ENCODE results near the gene NMT1. TPM values are rescaled to one million over a fixed set of nuclear protein-coding genes. Genes with fewer than 3 reads are reported as not detected.
"Not testable (repeated sequence)": the region's sequence is repeated elsewhere in the genome, so short reads cannot be mapped to it uniquely, and the experiment has no call there.

The NMT1 gene
- total and polyA plus RNA-seq, 9 donors = 34.0 to 49.1 (median 37.9) TPM

GRCh38 chr17:45050481-45051059 lies 10.5 kb upstream of the NMT1 start:
- peak overlapping the region; percentile 76 for H3K4me3 ChIP-seq (ENCODE audit: low read length)
- no peaks in the 10 kb centered on the region for H3K9me3 ChIP-seq (replicated peaks; ENCODE audit: control insufficient read depth, low read depth, low read length)
- no peak for DNase-seq
- peaks cover 9% of the 10 kb centered on the region for H3K36me3 ChIP-seq (ENCODE audit: control insufficient read depth, insufficient read depth, low read length)
- WGBS (ENCODE audit: insufficient coverage) = 0% methylated on average over 4 of the region's 14 CpGs
- H3K27ac ChIP-seq (ENCODE audit: low read length) = peak overlapping the region; percentile 98
- no peaks in the 10 kb centered on the region for H3K27me3 ChIP-seq (ENCODE audit: control insufficient read depth, insufficient read depth, low read length)
- H3K4me1 ChIP-seq (ENCODE audit: control insufficient read depth, insufficient read depth, low read length) = peaks cover 7% of the 10 kb centered on the region

- peak within 1 kb of the TSS; percentile 76 for H3K4me3 ChIP-seq (ENCODE audit: low read length)
- peaks cover 11% of the 10 kb centered on the region for H3K36me3 ChIP-seq (ENCODE audit: control insufficient read depth, insufficient read depth, low read length)
- peak within 1 kb of the TSS; percentile 98 for H3K27ac ChIP-seq (ENCODE audit: low read length)
- H3K4me1 ChIP-seq (ENCODE audit: control insufficient read depth, insufficient read depth, low read length) = peaks cover 7% of the 10 kb centered on the region
- WGBS (ENCODE audit: insufficient coverage) = under 1% methylated on average over 44 of the region's 56 CpGs
- no peaks in the 10 kb centered on the region for H3K27me3 ChIP-seq (ENCODE audit: control insufficient read depth, insufficient read depth, low read length)
- peak; percentile 99 for DNase-seq
- no peaks in the 10 kb centered on the region for H3K9me3 ChIP-seq (replicated peaks; ENCODE audit: control insufficient read depth, low read depth, low read length)
Measured at GRCh38 chr17:45051060-45051719, 9.9 kb upstream of the NMT1 start, which contains the start of gene DCAKD. Gene DCAKD, minus strand, starts transcription at chr17:45051632. Its CDS starts 16,747 bp downstream, at chr17:45034885.

- H3K4me3 ChIP-seq (ENCODE audit: low read length) = peak overlapping the region; percentile 53
- not testable (repeated sequence) for DNase-seq; H3K27ac ChIP-seq (ENCODE audit: low read length); H3K36me3 ChIP-seq (ENCODE audit: control insufficient read depth, insufficient read depth, low read length); H3K9me3 ChIP-seq (replicated peaks; ENCODE audit: control insufficient read depth, low read depth, low read length); H3K27me3 ChIP-seq (ENCODE audit: control insufficient read depth, insufficient read depth, low read length); H3K4me1 ChIP-seq (ENCODE audit: control insufficient read depth, insufficient read depth, low read length)
- WGBS (ENCODE audit: insufficient coverage) = no CpG with 5 or more reads among the region's 54 CpGs
Measured at GRCh38 chr17:45051720-45052051, 9.4 kb upstream of the NMT1 start.

GRCh38 chr17:45052052-45052772 lies 8.9 kb upstream of the NMT1 start:
- Histone ChIP-seq H3K27me3 (ENCODE audit: control insufficient read depth, insufficient read depth, low read length) (no peaks in the 10 kb centered on the region), H3K36me3 (ENCODE audit: control insufficient read depth, insufficient read depth, low read length) (peaks cover 7% of the 10 kb centered on the region), H3K9me3 (replicated peaks; ENCODE audit: control insufficient read depth, low read depth, low read length) (no peaks in the 10 kb centered on the region), H3K4me1 (ENCODE audit: control insufficient read depth, insufficient read depth, low read length) (peaks cover 7% of the 10 kb centered on the region), H3K4me3 (ENCODE audit: low read length) (peak overlapping the region; percentile 53), H3K27ac (ENCODE audit: low read length) (peak overlapping the region; percentile 85)
- DNase-seq = peak; percentile 52
- 14% methylated on average over 10 of the region's 36 CpGs for WGBS (ENCODE audit: insufficient coverage)

GRCh38 chr17:45060382-45060796 lies 728 bp upstream of the NMT1 start:
- peaks cover 15% of the 10 kb centered on the region for H3K4me1 ChIP-seq (ENCODE audit: control insufficient read depth, insufficient read depth, low read length)
- peak overlapping the region; percentile 91 for H3K4me3 ChIP-seq (ENCODE audit: low read length)
- WGBS (ENCODE audit: insufficient coverage) = 7% methylated on average over 15 of the region's 15 CpGs
- DNase-seq = no peak
- H3K27ac ChIP-seq (ENCODE audit: low read length) = peak overlapping the region; percentile 92
- no peaks in the 10 kb centered on the region for H3K27me3 ChIP-seq (ENCODE audit: control insufficient read depth, insufficient read depth, low read length)
- peaks cover 4% of the 10 kb centered on the region for H3K36me3 ChIP-seq (ENCODE audit: control insufficient read depth, insufficient read depth, low read length)
- no peaks in the 10 kb centered on the region for H3K9me3 ChIP-seq (replicated peaks; ENCODE audit: control insufficient read depth, low read depth, low read length)

- Histone ChIP-seq H3K27ac (ENCODE audit: low read length) (peak overlapping the region; percentile 96), H3K36me3 (ENCODE audit: control insufficient read depth, insufficient read depth, low read length) (no peaks in the 10 kb centered on the region), H3K4me3 (ENCODE audit: low read length) (peak overlapping the region; percentile 91), H3K4me1 (ENCODE audit: control insufficient read depth, insufficient read depth, low read length) (peaks cover 15% of the 10 kb centered on the region), H3K27me3 (ENCODE audit: control insufficient read depth, insufficient read depth, low read length) (no peaks in the 10 kb centered on the region), H3K9me3 (replicated peaks; ENCODE audit: control insufficient read depth, low read depth, low read length) (no peaks in the 10 kb centered on the region)
- no peak for DNase-seq
- no CpG with 5 or more reads among the region's 15 CpGs for WGBS (ENCODE audit: insufficient coverage)
Measured at GRCh38 chr17:45061606-45062205, 589 bp downstream of the NMT1 start.

- no peak overlapping the region for H3K4me3 ChIP-seq (ENCODE audit: low read length)
- H3K27me3 ChIP-seq (ENCODE audit: control insufficient read depth, insufficient read depth, low read length) = no peaks in the 10 kb centered on the region
- no peak overlapping the region for H3K27ac ChIP-seq (ENCODE audit: low read length)
- DNase-seq = no peak
- H3K36me3 ChIP-seq (ENCODE audit: control insufficient read depth, insufficient read depth, low read length) = peaks cover 4% of the 10 kb centered on the region
- no peaks in the 10 kb centered on the region for H3K9me3 ChIP-seq (replicated peaks; ENCODE audit: control insufficient read depth, low read depth, low read length)
- WGBS (ENCODE audit: insufficient coverage) = no CpG with 5 or more reads among the region's 1 CpG
- peaks cover 15% of the 10 kb centered on the region for H3K4me1 ChIP-seq (ENCODE audit: control insufficient read depth, insufficient read depth, low read length)
Measured at GRCh38 chr17:45063198-45063597, 2.1 kb downstream of the NMT1 start.

- Histone ChIP-seq H3K27ac (ENCODE audit: low read length) (no peak overlapping the region), H3K4me3 (ENCODE audit: low read length) (no peak overlapping the region), H3K36me3 (ENCODE audit: control insufficient read depth, insufficient read depth, low read length) (peaks cover 17% of the 10 kb centered on the region), H3K4me1 (ENCODE audit: control insufficient read depth, insufficient read depth, low read length) (no peaks in the 10 kb centered on the region), H3K9me3 (replicated peaks; ENCODE audit: control insufficient read depth, low read depth, low read length) (no peaks in the 10 kb centered on the region), H3K27me3 (ENCODE audit: control insufficient read depth, insufficient read depth, low read length) (no peaks in the 10 kb centered on the region)
- no peak for DNase-seq
- WGBS (ENCODE audit: insufficient coverage) = 60% methylated on average over 1 of the region's 2 CpGs
Measured at GRCh38 chr17:45067637-45068036, 6.5 kb downstream of the NMT1 start.

GRCh38 chr17:45070001-45070400 lies 8.9 kb downstream of the NMT1 start:
- WGBS (ENCODE audit: insufficient coverage) = 96% methylated on average over 4 of the region's 8 CpGs
- Histone ChIP-seq H3K27me3 (ENCODE audit: control insufficient read depth, insufficient read depth, low read length) (no peaks in the 10 kb centered on the region), H3K27ac (ENCODE audit: low read length) (no peak overlapping the region), H3K4me3 (ENCODE audit: low read length) (no peak overlapping the region), H3K9me3 (replicated peaks; ENCODE audit: control insufficient read depth, low read depth, low read length) (no peaks in the 10 kb centered on the region), H3K36me3 (ENCODE audit: control insufficient read depth, insufficient read depth, low read length) (peaks cover 31% of the 10 kb centered on the region), H3K4me1 (ENCODE audit: control insufficient read depth, insufficient read depth, low read length) (no peaks in the 10 kb centered on the region)
- DNase-seq = no peak

- Histone ChIP-seq H3K36me3 (ENCODE audit: control insufficient read depth, insufficient read depth, low read length) (peaks cover 31% of the 10 kb centered on the region), H3K27me3 (ENCODE audit: control insufficient read depth, insufficient read depth, low read length) (no peaks in the 10 kb centered on the region), H3K4me3 (ENCODE audit: low read length) (no peak overlapping the region), H3K27ac (ENCODE audit: low read length) (no peak overlapping the region), H3K4me1 (ENCODE audit: control insufficient read depth, insufficient read depth, low read length) (no peaks in the 10 kb centered on the region), H3K9me3 (replicated peaks; ENCODE audit: control insufficient read depth, low read depth, low read length) (no peaks in the 10 kb centered on the region)
- no CpG with 5 or more reads among the region's 2 CpGs for WGBS (ENCODE audit: insufficient coverage)
- no peak for DNase-seq
Measured at GRCh38 chr17:45070809-45071208, 9.7 kb downstream of the NMT1 start.
